Renal pelvis (tissue), 4 donors: ENCODE measurements around the gene PARP11. TPM values are rescaled to one million over a fixed set of nuclear protein-coding genes. Genes with fewer than 3 reads are reported as not detected.
"Not testable (repeated sequence)": the region's sequence is repeated elsewhere in the genome, so short reads cannot be mapped to it uniquely, and the experiment has no call there.

Source experiments
- DNase-seq: peaks from one replicate; pipeline ENCODE4 v3.0.0-alpha.2; 2013
- polyA plus RNA-seq, 3 donors: library from polyadenylated mRNA; unstranded; fragments of 120-200 nt; gene quantifications; one replicate each; pipeline ENCODE4 v1.2.1, GENCODE V29; 2013; ENCODE audit not compliant: insufficient read length in 3 of 3

Gene PARP11
- polyA plus RNA-seq, 3 donors: 15.8 to 19.2 (median 17.6) TPM

GRCh38 chr12:3888659-3889058 lies 15.5 kb upstream of the PARP11 start:
- DNase-seq: no peak

GRCh38 chr12:3885277-3886094 lies 12.3 kb upstream of the PARP11 start:
- DNase-seq: peak; percentile 73

- no peak for DNase-seq
These were observed 11.5 kb upstream of the PARP11 start for GRCh38 chr12:3884671-3885070.

GRCh38 chr12:3882896-3883564 lies 9.8 kb upstream of the PARP11 start:
- no peak for DNase-seq

- DNase-seq: no peak
These were observed 9.2 kb upstream of the PARP11 start for GRCh38 chr12:3882406-3882805.

- no peak for DNase-seq
These were observed 8.2 kb upstream of the PARP11 start for GRCh38 chr12:3881281-3881950.

GRCh38 chr12:3879846-3880245 lies 6.6 kb upstream of the PARP11 start:
- no peak for DNase-seq

- DNase-seq: no peak
These were observed 1.8 kb downstream of the PARP11 start for GRCh38 chr12:3871356-3871755.

GRCh38 chr12:3869865-3870264 lies 3.3 kb downstream of the PARP11 start:
- no peak for DNase-seq

GRCh38 chr12:3869433-3869832 lies 3.8 kb downstream of the PARP11 start:
- DNase-seq: no peak

GRCh38 chr12:3863756-3864155 lies 9.4 kb downstream of the PARP11 start:
- DNase-seq: no peak

GRCh38 chr12:3842517-3842916 lies 30.7 kb downstream of the PARP11 start:
- DNase-seq: no peak

GRCh38 chr12:3841783-3842182 lies 31.4 kb downstream of the PARP11 start:
- DNase-seq: no peak

GRCh38 chr12:3840833-3841232 lies 32.4 kb downstream of the PARP11 start:
- not testable (repeated sequence) for DNase-seq

- DNase-seq: not testable (repeated sequence)
These were observed 33.5 kb downstream of the PARP11 start for GRCh38 chr12:3839745-3840144.

GRCh38 chr12:3838701-3839548 lies 34.3 kb downstream of the PARP11 start:
- DNase-seq: not testable (repeated sequence)

- no peak for DNase-seq
These were observed 35.1 kb downstream of the PARP11 start for GRCh38 chr12:3838076-3838475.

- DNase-seq: no peak
These were observed 36.1 kb downstream of the PARP11 start for GRCh38 chr12:3837049-3837448.

GRCh38 chr12:3836641-3837040 lies 36.6 kb downstream of the PARP11 start:
- DNase-seq: no peak

- DNase-seq: no peak
These were observed 37.3 kb downstream of the PARP11 start for GRCh38 chr12:3835914-3836313.

- DNase-seq: no peak
These were observed 38.4 kb downstream of the PARP11 start for GRCh38 chr12:3834774-3835173.
